Activated naive CD8-positive, alpha-beta T cell treated with anti-CD3 and anti-CD28 coated beads, Interleukin-2, amount 50 U/mL, for 24 hours (primary cell): ENCODE measurements around the gene MYLK2.

Source experiments
- ATAC-seq: fragments of 150-1000 bp; cut with Tn5 transposase; one replicate; pipeline ENCODE4 v1.10.0; 2021
- DNase-seq: peaks from one replicate; pipeline ENCODE4 v3.0.0; 2021
- H3K27ac Mint-ChIP-seq: one replicate; pipeline ENCODE4 v1.8.0; 2021; ENCODE audit warnings: mild to moderate bottlenecking, mixed read lengths
- H3K27me3 Mint-ChIP-seq: one replicate; pipeline ENCODE4 v1.8.0; 2021; ENCODE audit warnings: mixed read lengths
- H3K36me3 Mint-ChIP-seq: one replicate; pipeline ENCODE4 v1.8.0; 2021; ENCODE audit warnings: low read depth, mixed read lengths
- H3K4me1 Mint-ChIP-seq: one replicate; pipeline ENCODE4 v1.8.0; 2021; ENCODE audit warnings: mixed read lengths
- H3K4me3 Mint-ChIP-seq: one replicate; pipeline ENCODE4 v1.8.0; 2021; ENCODE audit warnings: mild to moderate bottlenecking, moderate library complexity, mixed read lengths
- H3K9me3 Mint-ChIP-seq: one replicate; pipeline ENCODE4 v1.8.0; 2021; ENCODE audit warnings: mixed read lengths

The MYLK2 gene

GRCh38 chr20:31879143-31879987 lies 60.2 kb downstream of the MYLK2 start:
- Mint-ChIP-seq H3K4me1 (peaks cover 11% of the 10 kb centered on the region), H3K27me3 (no peaks in the 10 kb centered on the region), H3K9me3 (no peaks in the 10 kb centered on the region), H3K27ac (peak overlapping the region; percentile 77), H3K36me3 (no peaks in the 10 kb centered on the region), H3K4me3 (peak overlapping the region; percentile 88)
- DNase-seq = peak; percentile 85
- ATAC-seq = peak; percentile 99

- Mint-ChIP-seq H3K36me3 (no peaks in the 10 kb centered on the region), H3K4me1 (peaks cover 11% of the 10 kb centered on the region), H3K27ac (no peak overlapping the region), H3K27me3 (no peaks in the 10 kb centered on the region), H3K4me3 (no peak overlapping the region), H3K9me3 (no peaks in the 10 kb centered on the region)
- DNase-seq = no peak
- ATAC-seq = no peak
These were observed 62.8 kb downstream of the MYLK2 start for GRCh38 chr20:31881945-31882344.

DNA sequence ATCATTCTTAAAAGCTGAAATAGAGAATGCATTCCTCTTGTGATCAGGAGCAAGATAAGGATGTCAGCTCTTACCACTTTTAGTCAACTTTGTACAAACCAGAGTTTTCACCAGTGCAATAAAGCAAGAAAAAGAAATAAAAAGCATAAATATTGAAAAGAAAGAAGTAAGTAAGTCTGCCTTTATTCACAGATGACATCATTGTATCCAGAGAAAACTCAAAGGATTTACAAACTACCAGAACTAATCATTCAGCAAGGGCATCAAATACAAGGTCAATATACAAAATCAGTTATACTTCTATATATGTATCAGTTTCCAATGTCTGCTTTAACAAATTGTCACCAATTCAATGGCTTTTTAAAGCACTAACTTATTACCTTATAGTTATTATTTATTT lies 64.7 kb downstream of the MYLK2 start:
- peaks cover 11% of the 10 kb centered on the region for H3K4me1 Mint-ChIP-seq
- no peaks in the 10 kb centered on the region for H3K36me3 Mint-ChIP-seq
- no peaks in the 10 kb centered on the region for H3K27me3 Mint-ChIP-seq
- no peak overlapping the region for H3K4me3 Mint-ChIP-seq
- no peak overlapping the region for H3K27ac Mint-ChIP-seq
- DNase-seq (no peak), ATAC-seq (no peak)
- H3K9me3 Mint-ChIP-seq = no peaks in the 10 kb centered on the region
